Hepatocyte (in vitro differentiated cells): ENCODE measurements around the gene FARP2.

Source experiments
- EZH2 ChIP-seq: fragments of 200-600 bp; sonication (generic); IDR thresholded peaks from 2 replicates; pipeline ENCODE4 v1.6.1; 2016; ENCODE audit warnings: antibody characterized with exemption, mild to moderate bottlenecking, borderline replicate concordance
- TF ChIP-seq, protein P1 (sequence below): fragments of 200-600 bp; sonication (generic); IDR thresholded peaks from 2 replicates; pipeline ENCODE4 v1.5.1; 2016; ENCODE audit warnings: antibody characterized with exemption, mild to moderate bottlenecking; ENCODE audit not compliant: poor library complexity

DNA sequence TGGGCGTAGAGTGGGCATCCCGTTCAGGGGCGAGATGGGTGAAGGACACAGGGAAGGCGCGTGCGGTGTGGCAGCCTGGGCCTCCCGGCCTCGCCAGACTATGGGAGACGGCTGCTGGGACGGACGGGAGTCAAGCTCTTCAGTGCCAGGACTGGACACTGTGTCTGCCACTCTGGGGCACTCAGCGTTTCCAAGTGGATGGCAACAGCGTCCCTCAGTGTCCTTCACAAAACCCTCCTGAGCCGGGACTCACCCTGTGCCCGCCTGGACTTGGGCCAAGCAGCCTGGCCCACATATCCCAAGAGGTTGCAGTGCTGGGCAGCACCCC is 186.2 kb downstream of the FARP2 start:
- TF ChIP-seq, protein P1, sequence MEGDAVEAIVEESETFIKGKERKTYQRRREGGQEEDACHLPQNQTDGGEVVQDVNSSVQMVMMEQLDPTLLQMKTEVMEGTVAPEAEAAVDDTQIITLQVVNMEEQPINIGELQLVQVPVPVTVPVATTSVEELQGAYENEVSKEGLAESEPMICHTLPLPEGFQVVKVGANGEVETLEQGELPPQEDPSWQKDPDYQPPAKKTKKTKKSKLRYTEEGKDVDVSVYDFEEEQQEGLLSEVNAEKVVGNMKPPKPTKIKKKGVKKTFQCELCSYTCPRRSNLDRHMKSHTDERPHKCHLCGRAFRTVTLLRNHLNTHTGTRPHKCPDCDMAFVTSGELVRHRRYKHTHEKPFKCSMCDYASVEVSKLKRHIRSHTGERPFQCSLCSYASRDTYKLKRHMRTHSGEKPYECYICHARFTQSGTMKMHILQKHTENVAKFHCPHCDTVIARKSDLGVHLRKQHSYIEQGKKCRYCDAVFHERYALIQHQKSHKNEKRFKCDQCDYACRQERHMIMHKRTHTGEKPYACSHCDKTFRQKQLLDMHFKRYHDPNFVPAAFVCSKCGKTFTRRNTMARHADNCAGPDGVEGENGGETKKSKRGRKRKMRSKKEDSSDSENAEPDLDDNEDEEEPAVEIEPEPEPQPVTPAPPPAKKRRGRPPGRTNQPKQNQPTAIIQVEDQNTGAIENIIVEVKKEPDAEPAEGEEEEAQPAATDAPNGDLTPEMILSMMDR: no peak
- no peak for TF ChIP-seq EZH2
